Endothelial cell of umbilical vein (primary cell): ENCODE results near the gene NPLOC4. TPM values are rescaled to one million over a fixed set of nuclear protein-coding genes. Genes with fewer than 3 reads are reported as not detected.

Experiments
- BruUV-seq: library from RNA; stranded (reverse); fragments of 400-500 nt; replicated peaks from 2 replicates; lab custom pipeline; 2021; lab: Mats Ljungman, UMichigan
- CTCF ChIA-PET: fragments of 300-600, 350-600 bp; sonication (Branson Sonifier 250); formaldehyde crosslinking; loops from one replicate; lab custom pipeline; 2021; ENCODE audit warnings: antibody characterized with exemption, inconsistent platforms; lab: Charles Lee
- POLR2A ChIA-PET: fragments of 300-600, 350-600 bp; sonication (Branson Sonifier 250); formaldehyde crosslinking; loops from one replicate; lab custom pipeline; 2021; ENCODE audit warnings: antibody characterized with exemption, inconsistent platforms; lab: Charles Lee
- DNase-seq: peaks from one replicate; pipeline ENCODE4 v3.0.0-alpha.2; 2011; ENCODE audit warnings: low read depth, low spot score
- FAIRE-seq: peaks from 2 replicates; lab custom pipeline; 2011; peaks lifted over from hg19 to GRCh38; lab: Jason Lieb, UNC
- H2AFZ ChIP-seq: 2 replicates; pipeline ENCODE4 v1.6.0; 2012; ENCODE audit warnings: low read depth, low read length, control low read depth, inconsistent platforms
- H3K27ac ChIP-seq: 2 replicates; pipeline ENCODE4 v1.5.1; 2011; ENCODE audit warnings: low read depth, mild to moderate bottlenecking, control low read depth, low read length, moderate library complexity; ENCODE audit not compliant: insufficient read depth
- H3K27me3 ChIP-seq, 2 experiments: 2 replicates each; pipeline versions ENCODE4 v1.6.0 to v1.6.1; 2011; ENCODE audit warnings: low read length in 2 of 2, mixed read lengths in 1 of 2; ENCODE audit not compliant: control insufficient read depth in 2 of 2, insufficient read depth in 2 of 2
- H3K36me3 ChIP-seq, 2 experiments: 2 replicates in 1 of 2; 3 replicates in 1 of 2; pipeline ENCODE4 v1.5.1; 2011; ENCODE audit warnings: low read length in 2 of 2, mild to moderate bottlenecking in 1 of 2, moderate library complexity in 1 of 2; ENCODE audit not compliant: control insufficient read depth in 2 of 2, insufficient read depth in 2 of 2; ENCODE audit errors: extremely low read depth in 1 of 2
- H3K4me1 ChIP-seq: 3 replicates; pipeline ENCODE4 v1.5.1; 2011; ENCODE audit warnings: mild to moderate bottlenecking, low read length; ENCODE audit not compliant: control insufficient read depth, insufficient read depth; ENCODE audit errors: extremely low read depth
- H3K4me2 ChIP-seq: 2 replicates; pipeline ENCODE4 v1.6.1; 2011; ENCODE audit warnings: low read length, control low read depth, mixed read lengths; ENCODE audit not compliant: insufficient read depth
- H3K4me3 ChIP-seq, 3 experiments: fragments of 200-600 bp in 1 of 3; sonication (generic), shearing (Covaris generic) in 1 of 3; replicated peaks in 1 of 3; 2 replicates each; pipeline ENCODE4 v1.5.1; 2011 to 2016; ENCODE audit warnings: control low read depth in 3 of 3, low read length in 3 of 3, mild to moderate bottlenecking in 2 of 3, inconsistent platforms in 1 of 3, low read depth in 1 of 3, moderate library complexity in 1 of 3; ENCODE audit not compliant: insufficient read depth in 1 of 3
- H3K79me2 ChIP-seq: 2 replicates; pipeline ENCODE4 v1.6.0; 2012; ENCODE audit warnings: low read length, inconsistent platforms; ENCODE audit not compliant: control insufficient read depth, insufficient read depth
- H3K9ac ChIP-seq: replicated peaks from 2 replicates; pipeline ENCODE3; 2011; ENCODE audit warnings: low read length, control low read depth; ENCODE audit not compliant: insufficient read depth; ENCODE audit errors: extremely low read depth
- H3K9me1 ChIP-seq: replicated peaks from 3 replicates; pipeline ENCODE4 v1.6.0; 2011; ENCODE audit warnings: mild to moderate bottlenecking, low read length; ENCODE audit not compliant: control insufficient read depth, insufficient read depth; ENCODE audit errors: extremely low read depth
- H3K9me3 ChIP-seq: replicated peaks from 2 replicates; pipeline ENCODE4 v1.5.1; 2012; ENCODE audit warnings: low read length, inconsistent platforms; ENCODE audit not compliant: control insufficient read depth, insufficient read depth
- H4K20me1 ChIP-seq: replicated peaks from 2 replicates; pipeline ENCODE3; 2011; ENCODE audit warnings: mild to moderate bottlenecking, low read length; ENCODE audit not compliant: control insufficient read depth, insufficient read depth; ENCODE audit errors: extremely low read depth
- EZH2 ChIP-seq: IDR thresholded peaks from 2 replicates; pipeline ENCODE4 v1.6.1; 2012; ENCODE audit warnings: borderline replicate concordance, low read depth, mild to moderate bottlenecking, moderate library complexity, low read length, inconsistent platforms; ENCODE audit not compliant: severe bottlenecking
- FOS ChIP-seq: IDR thresholded peaks from 2 replicates; pipeline ENCODE4 v1.6.1; 2011; ENCODE audit warnings: mild to moderate bottlenecking, low read length, moderate library complexity, borderline replicate concordance; ENCODE audit not compliant: insufficient read depth
- GATA2 ChIP-seq: IDR thresholded peaks from 2 replicates; pipeline ENCODE4 v1.7.0; 2011; ENCODE audit warnings: low read depth, mild to moderate bottlenecking, moderate library complexity, mixed read lengths, low read length; ENCODE audit not compliant: insufficient read length, insufficient read depth
- JUN ChIP-seq: IDR thresholded peaks from 2 replicates; pipeline ENCODE4 v1.6.1; 2011; ENCODE audit warnings: borderline replicate concordance, low read depth; ENCODE audit not compliant: insufficient read length, insufficient read depth
- MYC ChIP-seq: IDR thresholded peaks from one replicate; pipeline ENCODE4 v1.6.1; 2011; ENCODE audit warnings: mild to moderate bottlenecking, low read depth, low read length
- POLR2A ChIP-seq: IDR thresholded peaks from 2 replicates; pipeline ENCODE4 v1.6.1; 2012; ENCODE audit warnings: low read depth, mild to moderate bottlenecking, control low read depth, low read length
- POLR2AphosphoS5 ChIP-seq: IDR thresholded peaks from 2 replicates; pipeline ENCODE4 v1.6.1; 2012; ENCODE audit warnings: low read depth, mild to moderate bottlenecking, control low read depth, low read length, moderate library complexity; ENCODE audit not compliant: insufficient read depth
- dilution Hi-C: fragments of 300-500 bp; cut with MboI; formaldehyde crosslinking; loops from one replicate; pipeline ENCODE4 v1.15.0; 2019; ENCODE audit warnings: low sequenced_read_pairs; ENCODE audit not compliant: extremely low pct_ligation_motif_present
- intact Hi-C: fragments of 100-400 bp; cut with micrococcal nuclease; formaldehyde crosslinking; loops from one replicate; pipeline ENCODE4 v1.10.0; 2022
- polyA plus RNA-seq, 4 experiments: library from polyadenylated mRNA; depleted of rRNA in 3 of 4; stranded (reverse) in 3 of 4; unstranded in 1 of 4; fragments of >200 nt; gene quantifications; 2 replicates each; pipeline versions ENCODE4 v1.2.1 to v1.2.3, GENCODE V29; 2011 to 2012; ENCODE audit warnings: missing spikeins in 1 of 4
- total RNA-seq: library from RNA; stranded (reverse); gene quantifications from 2 replicates; pipeline ENCODE4 v1.2.3, GENCODE V29; 2021
- TF ChIP-seq, protein P1 (sequence below): IDR thresholded peaks from 2 replicates; pipeline ENCODE4 v1.6.1; 2011; ENCODE audit not compliant: insufficient read depth, insufficient read length

NPLOC4 gene
- total and polyA plus RNA-seq, 2 donors (not counting 3 experiments of a cell fraction or from before 2014, with no cell fraction given), result 150 to 175 TPM

DNA sequence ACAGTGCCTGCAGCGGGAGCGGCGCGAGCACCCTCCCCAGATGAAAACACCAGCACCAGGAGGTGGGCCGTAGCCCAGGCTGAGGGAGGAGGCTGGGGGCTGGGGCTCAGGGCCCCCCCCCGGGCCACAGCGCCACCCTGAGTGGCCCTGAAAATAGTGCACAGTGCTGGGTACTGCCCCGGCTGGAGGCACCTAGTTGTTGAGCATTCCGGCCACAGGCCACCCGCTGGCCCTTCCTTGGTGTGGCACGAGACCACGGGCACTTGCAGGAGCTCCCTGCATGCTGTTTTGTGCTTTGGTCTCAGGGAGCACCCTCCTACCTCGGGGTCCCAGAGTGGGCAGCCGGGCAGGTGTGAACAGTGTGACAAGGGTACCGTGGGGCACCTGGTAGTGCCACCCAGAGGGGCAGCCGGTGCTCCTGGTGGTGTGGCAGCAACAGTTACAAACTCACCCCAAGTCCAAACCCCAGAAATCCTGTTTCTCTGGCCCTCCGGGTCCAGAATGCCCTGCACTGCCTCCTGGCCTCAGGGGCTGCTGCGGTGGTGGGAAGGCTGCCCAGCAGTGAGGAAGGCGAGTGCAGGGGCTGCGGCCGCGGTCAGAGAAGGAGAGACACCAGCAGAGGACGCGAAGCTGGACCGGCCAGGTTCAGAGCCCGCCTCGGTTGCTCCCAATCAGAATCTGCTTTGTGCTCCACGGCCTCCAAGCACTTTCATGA, 96.8 kb downstream of the NPLOC4 start:
- intact Hi-C loops (no loop called here), dilution Hi-C loops (no loop called here)
- no peak overlapping the region for H2AFZ ChIP-seq
- no peaks in the 10 kb centered on the region for H3K79me2 ChIP-seq
- DNase-seq (no peak), FAIRE-seq (no peak)
- H3K27ac ChIP-seq, result no peak overlapping the region
- no peak overlapping the region for H3K4me2 ChIP-seq
- ChIA-PET CTCF (no interaction called here), POLR2A (no interaction called here)
- H4K20me1 ChIP-seq, result no peaks in the 10 kb centered on the region
- H3K4me1 ChIP-seq, result peaks cover 3% of the 10 kb centered on the region
- no peaks in the 10 kb centered on the region for H3K9me3 ChIP-seq
- H3K9me1 ChIP-seq, result no peaks in the 10 kb centered on the region
- no peak overlapping the region for H3K9ac ChIP-seq
- peaks cover 3 to 39% of the 10 kb centered on the region in 2 experiments for H3K36me3 ChIP-seq
- H3K27me3 ChIP-seq, result peaks cover 5 to 18% of the 10 kb centered on the region in 2 experiments
- no peak overlapping the region for H3K4me3 ChIP-seq
- TSS peak; percentile 59 for BruUV-seq
- no peak for TF ChIP-seq FOS
- TF ChIP-seq POLR2AphosphoS5, result peak; percentile 12
- TF ChIP-seq POLR2A, result no peak

DNA sequence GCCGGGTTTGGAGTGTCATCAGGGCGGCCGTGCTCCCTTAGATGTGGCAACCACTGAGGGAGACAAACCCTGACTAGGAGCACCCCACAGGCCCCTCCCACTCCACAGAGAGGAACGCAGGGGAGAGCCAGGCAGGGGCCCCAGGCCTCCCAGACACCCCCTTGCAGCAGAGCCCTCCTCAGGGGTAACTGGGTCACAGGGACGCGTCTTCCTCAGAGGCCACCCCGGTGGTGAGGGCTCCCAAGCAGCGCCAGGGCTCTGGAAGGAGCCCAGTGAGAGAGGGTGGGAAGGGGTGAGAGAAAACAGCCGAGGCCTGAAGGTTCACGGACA, 97.4 kb downstream of the NPLOC4 start:
- Histone ChIP-seq H3K9ac (no peak overlapping the region), H4K20me1 (no peaks in the 10 kb centered on the region), H2AFZ (no peak overlapping the region), H3K27ac (no peak overlapping the region), H3K36me3 (peaks cover 2 to 35% of the 10 kb centered on the region in 2 experiments), H3K4me1 (peaks cover 3% of the 10 kb centered on the region), H3K9me3 (no peaks in the 10 kb centered on the region), H3K4me2 (no peak overlapping the region), H3K27me3 (peaks cover 5 to 18% of the 10 kb centered on the region in 2 experiments), H3K79me2 (no peaks in the 10 kb centered on the region), H3K4me3 (no peak overlapping the region), H3K9me1 (no peaks in the 10 kb centered on the region)
- dilution Hi-C loops, result no loop called here
- ChIA-PET POLR2A (no interaction called here), CTCF (interaction anchor here (2.5 kb wide), 1 partner anchor 62 kb away, joined by 10 read pairs; no protein-coding TSS in a partner anchor)
- FAIRE-seq, result no peak
- no TSS peak for BruUV-seq
- no peak for DNase-seq
- TF ChIP-seq, protein P1, sequence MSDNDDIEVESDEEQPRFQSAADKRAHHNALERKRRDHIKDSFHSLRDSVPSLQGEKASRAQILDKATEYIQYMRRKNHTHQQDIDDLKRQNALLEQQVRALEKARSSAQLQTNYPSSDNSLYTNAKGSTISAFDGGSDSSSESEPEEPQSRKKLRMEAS, result no peak
- TF ChIP-seq MYC (no peak), POLR2A (no peak), GATA2 (no peak), EZH2 (no peak), POLR2AphosphoS5 (no peak), JUN (no peak)
- intact Hi-C loops, result no loop called here
